AG04450 (cell line): Measurements from ENCODE around the gene LRRC8C. TPM values are rescaled to one million over a fixed set of nuclear protein-coding genes. Genes with fewer than 3 reads are reported as not detected.

Experiments used
- CTCF ChIA-PET: fragments of 300-600, 350-600 bp; formaldehyde crosslinking; extraction: SDS; loops from one replicate; lab custom pipeline; 2022; ENCODE audit warnings: antibody characterized with exemption, inconsistent platforms; lab: Charles Lee
- POLR2A ChIA-PET: fragments of 350-600 bp; formaldehyde crosslinking; extraction: SDS; loops from one replicate; lab custom pipeline; 2021; ENCODE audit warnings: antibody characterized with exemption, inconsistent platforms; lab: Yijun Ruan, JAX
- DNase-seq: peaks from one replicate; pipeline ENCODE4 v3.0.0-alpha.2; 2011; ENCODE audit warnings: low read depth, low spot score
- H3K27ac ChIP-seq: one replicate; pipeline ENCODE4 v1.5.1; 2012; ENCODE audit warnings: low read depth, low read length, control low read depth
- H3K27me3 ChIP-seq: one replicate; pipeline ENCODE4 v1.6.0; 2012; ENCODE audit warnings: low read length; ENCODE audit not compliant: control insufficient read depth, insufficient read depth
- H3K4me3 ChIP-seq: 2 replicates; pipeline ENCODE4 v1.5.1; 2011; ENCODE audit warnings: mild to moderate bottlenecking, low read depth, low read length, control low read depth
- H3K9me3 ChIP-seq: 2 replicates; pipeline ENCODE4 v1.5.1; 2012; ENCODE audit warnings: low read length; ENCODE audit not compliant: control insufficient read depth, insufficient read depth
- CTCF ChIP-seq: IDR thresholded peaks from 2 replicates; pipeline ENCODE4 v1.5.1; 2011; ENCODE audit warnings: low read depth, low read length, control low read depth, inconsistent platforms
- polyA plus RNA-seq: library from polyadenylated mRNA; depleted of rRNA; stranded (reverse); fragments of >200 nt; gene quantifications from 2 replicates; pipeline ENCODE4 v1.2.3, GENCODE V29; 2011

LRRC8C gene
- polyA plus RNA-seq, 1 experiment, result 19.4 TPM

GRCh38 chr1:89753761-89754160 lies 120.8 kb downstream of the LRRC8C start:
- Histone ChIP-seq H3K27me3 (no peaks in the 10 kb centered on the region), H3K27ac (no peak overlapping the region), H3K4me3 (no peak overlapping the region), H3K9me3 (no peaks in the 10 kb centered on the region)
- no peak for DNase-seq
- CTCF ChIA-PET, result interaction anchor here (2.4 kb wide), 1 partner anchor 9 kb away, joined by 15 read pairs; no protein-coding TSS in a partner anchor
- TF ChIP-seq CTCF, result no peak
- POLR2A ChIA-PET, result interaction anchor here (0.6 kb wide), 1 partner anchor 9 kb away, joined by 3 read pairs; no protein-coding TSS in a partner anchor

GRCh38 chr1:89754518-89754917 lies 121.6 kb downstream of the LRRC8C start:
- TF ChIP-seq CTCF, result no peak
- Histone ChIP-seq H3K9me3 (no peaks in the 10 kb centered on the region), H3K27ac (no peak overlapping the region), H3K27me3 (no peaks in the 10 kb centered on the region), H3K4me3 (no peak overlapping the region)
- CTCF ChIA-PET, result interaction anchor here (1.3 kb wide), 1 partner anchor 9 kb away, joined by 15 read pairs; no protein-coding TSS in a partner anchor
- DNase-seq, result peak; percentile 21
- POLR2A ChIA-PET, result no interaction called here

- POLR2A ChIA-PET, result no interaction called here
- CTCF ChIA-PET, result interaction anchor here (1.3 kb wide), 1 partner anchor 8 kb away, joined by 15 read pairs; no protein-coding TSS in a partner anchor
- Histone ChIP-seq H3K27ac (no peak overlapping the region), H3K4me3 (no peak overlapping the region), H3K27me3 (no peaks in the 10 kb centered on the region), H3K9me3 (no peaks in the 10 kb centered on the region)
- no peak for TF ChIP-seq CTCF
- DNase-seq, result no peak
These were observed 122.7 kb downstream of the LRRC8C start for GRCh38 chr1:89755591-89755990.

GRCh38 chr1:89757532-89757931 lies 124.6 kb downstream of the LRRC8C start:
- ChIA-PET CTCF (interaction anchor here (0.6 to 9.8 kb wide), 4 partner anchors 15 to 274 kb away, joined by 3 to 207 read pairs (median 4); partner anchors contain the start of gene LRRC8C), POLR2A (interaction anchor here (1.2 kb wide), 1 partner anchor 22 kb away, joined by 4 read pairs; no protein-coding TSS in a partner anchor)
- H3K9me3 ChIP-seq, result no peaks in the 10 kb centered on the region
- no peak overlapping the region for H3K4me3 ChIP-seq
- DNase-seq, result no peak
- peak overlapping the region; percentile 25 for H3K27ac ChIP-seq
- no peak for TF ChIP-seq CTCF
- H3K27me3 ChIP-seq, result no peaks in the 10 kb centered on the region

- CTCF ChIA-PET, result interaction anchor here (0.6 to 9.8 kb wide), 6 partner anchors 38 to 275 kb away, joined by 3 to 207 read pairs (median 4); partner anchors contain the start of gene LRRC8C
- POLR2A ChIA-PET, result interaction anchor here (1.2 kb wide), 1 partner anchor 22 kb away, joined by 4 read pairs; no protein-coding TSS in a partner anchor
- Histone ChIP-seq H3K4me3 (no peak overlapping the region), H3K27ac (no peak overlapping the region), H3K9me3 (no peaks in the 10 kb centered on the region), H3K27me3 (no peaks in the 10 kb centered on the region)
- no peak for TF ChIP-seq CTCF
- no peak for DNase-seq
These were observed 125.2 kb downstream of the LRRC8C start for GRCh38 chr1:89758156-89758555.
